HUES64 (cell line): ENCODE data around the gene CDC73.

Source experiments
- H3K27ac ChIP-seq: 2 replicates; pipeline ENCODE4 v1.7.0; 2013; ENCODE audit warnings: low read depth, low read length, inconsistent platforms
- H3K27me3 ChIP-seq: 2 replicates; pipeline ENCODE4 v1.6.1; 2013; ENCODE audit warnings: mild to moderate bottlenecking, low read length; ENCODE audit not compliant: insufficient read depth
- H3K36me3 ChIP-seq: 2 replicates; pipeline ENCODE4 v1.6.1; 2013; ENCODE audit warnings: mild to moderate bottlenecking, low read length; ENCODE audit not compliant: insufficient read depth
- H3K4me1 ChIP-seq: 2 replicates; pipeline ENCODE4 v1.6.1; 2013; ENCODE audit warnings: mild to moderate bottlenecking, low read length, moderate library complexity; ENCODE audit not compliant: insufficient read depth
- H3K4me3 ChIP-seq: 2 replicates; pipeline ENCODE4 v1.5.1; 2013; ENCODE audit warnings: mild to moderate bottlenecking, low read length, moderate library complexity
- H3K9ac ChIP-seq: 2 replicates; pipeline ENCODE4 v1.6.1; 2013; ENCODE audit warnings: mild to moderate bottlenecking, low read depth, low read length
- H3K9me3 ChIP-seq: 2 replicates; pipeline ENCODE4 v1.6.1; 2013; ENCODE audit warnings: low read depth, low read length; ENCODE audit not compliant: insufficient read depth
- WGBS: fragments of 150-250, 120-280 bp; methylation state at CpG from one replicate; pipeline ENCODE4 v1.1.7; 2013; ENCODE audit warnings: missing lambda C conversion rate; 5-methylcytosine and 5-hydroxymethylcytosine counted together

Gene CDC73

DNA sequence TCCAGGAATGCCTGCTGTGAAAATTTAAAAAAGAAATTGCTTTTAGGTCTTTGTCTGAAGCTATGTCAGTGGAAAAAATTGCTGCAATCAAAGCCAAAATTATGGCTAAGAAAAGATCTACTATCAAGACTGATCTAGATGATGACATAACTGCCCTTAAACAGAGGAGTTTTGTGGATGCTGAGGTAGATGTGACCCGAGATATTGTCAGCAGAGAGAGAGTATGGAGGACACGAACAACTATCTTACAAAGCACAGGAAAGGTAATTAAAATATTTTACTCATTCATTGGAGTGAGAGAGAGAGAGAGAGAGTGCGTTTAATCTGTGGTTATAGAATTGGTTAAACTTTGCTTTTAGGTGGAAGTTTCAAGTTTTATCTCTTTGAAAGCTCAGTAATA, 20.0 kb downstream of the CDC73 start:
- Histone ChIP-seq H3K36me3 (peaks cover 94% of the 10 kb centered on the region), H3K4me3 (no peak overlapping the region), H3K9me3 (no peaks in the 10 kb centered on the region), H3K4me1 (peaks cover 6% of the 10 kb centered on the region; the same call in 1 of the 2 replicates), H3K9ac (no peak overlapping the region), H3K27me3 (no peaks in the 10 kb centered on the region), H3K27ac (no peak overlapping the region)
- WGBS, result 89% methylated on average over 1 of the region's 3 CpGs

DNA sequence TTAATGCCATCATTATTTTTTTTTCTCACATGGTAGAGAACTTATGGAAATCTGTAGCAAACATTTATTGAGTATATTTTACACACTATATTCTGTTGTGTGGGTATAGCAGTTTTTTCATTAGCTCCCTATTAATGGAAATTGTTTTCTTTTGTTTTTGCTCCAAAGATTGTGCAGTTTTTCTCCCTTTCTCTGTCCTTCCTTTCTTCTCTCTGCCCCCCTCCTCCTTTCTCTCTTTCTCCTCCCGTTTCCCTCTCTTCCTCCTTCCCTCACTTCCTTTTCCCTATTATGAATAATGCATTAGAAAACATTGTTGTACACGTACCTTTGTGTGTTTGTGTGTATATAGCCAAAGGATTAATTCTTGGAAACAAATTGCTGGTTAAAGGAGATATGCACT, 20.6 kb downstream of the CDC73 start:
- WGBS, result 92% methylated on average over 2 of the region's 2 CpGs
- Histone ChIP-seq H3K27ac (no peak overlapping the region), H3K4me1 (peaks cover 6% of the 10 kb centered on the region; the same call in 1 of the 2 replicates), H3K9ac (no peak overlapping the region), H3K27me3 (no peaks in the 10 kb centered on the region), H3K4me3 (no peak overlapping the region), H3K9me3 (no peaks in the 10 kb centered on the region), H3K36me3 (peaks cover 94% of the 10 kb centered on the region)

DNA sequence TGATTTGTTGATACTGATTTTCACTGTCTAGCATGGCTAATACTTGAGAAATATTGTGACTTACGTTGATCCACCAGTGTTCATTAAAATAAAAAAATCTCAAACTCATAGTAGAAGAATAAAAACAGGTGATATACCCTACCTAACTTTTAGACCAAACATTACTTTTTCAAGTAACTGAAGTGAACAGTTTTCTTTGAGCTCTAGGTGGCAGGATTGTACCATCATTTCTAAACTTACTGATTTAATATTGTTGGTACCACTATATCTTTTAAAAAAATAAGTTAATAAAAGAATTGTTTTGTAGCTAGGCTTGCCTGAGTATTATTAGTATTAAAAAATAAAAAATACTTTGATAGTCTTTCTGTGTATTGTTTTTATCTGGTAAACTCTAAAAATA, 21.5 kb downstream of the CDC73 start:
- H3K27ac ChIP-seq, result no peak overlapping the region
- no peak overlapping the region for H3K4me3 ChIP-seq
- peaks cover 94% of the 10 kb centered on the region for H3K36me3 ChIP-seq
- no CpG with 5 or more reads among the region's 1 CpG for WGBS
- H3K9ac ChIP-seq, result no peak overlapping the region
- peaks cover 6% of the 10 kb centered on the region; the same call in 1 of the 2 replicates for H3K4me1 ChIP-seq
- no peaks in the 10 kb centered on the region for H3K27me3 ChIP-seq
- no peaks in the 10 kb centered on the region for H3K9me3 ChIP-seq

DNA sequence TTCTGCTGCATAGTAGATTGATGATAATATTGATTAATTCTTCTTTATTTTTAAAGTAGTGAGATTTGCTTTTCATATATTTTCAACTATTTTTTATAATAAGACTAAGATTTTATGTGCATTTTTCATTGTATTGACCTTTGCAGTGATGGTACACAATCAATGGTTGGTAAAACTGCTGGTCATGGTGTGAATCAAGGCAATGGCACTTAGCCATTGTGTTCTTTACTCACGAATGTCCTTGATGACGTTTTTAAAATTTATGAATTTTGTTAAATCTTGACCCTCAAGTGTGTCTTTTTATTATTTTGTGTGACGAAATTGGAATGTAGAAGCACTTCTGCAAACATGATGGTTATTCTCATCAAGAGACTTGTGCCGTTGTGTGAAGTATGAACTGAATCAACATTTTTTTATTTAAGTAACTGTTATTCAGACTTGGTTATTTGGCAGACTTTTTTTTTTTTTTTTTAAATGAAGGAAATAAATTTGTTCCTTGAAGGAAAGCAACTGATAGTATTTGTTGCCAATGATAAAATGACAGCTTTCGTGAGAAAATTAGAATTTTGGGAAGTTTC, 22.6 kb downstream of the CDC73 start:
- Histone ChIP-seq H3K27ac (no peak overlapping the region), H3K36me3 (peaks cover 95% of the 10 kb centered on the region), H3K9ac (no peak overlapping the region), H3K4me1 (peaks cover 6% of the 10 kb centered on the region; the same call in 1 of the 2 replicates), H3K4me3 (no peak overlapping the region), H3K27me3 (no peaks in the 10 kb centered on the region), H3K9me3 (no peaks in the 10 kb centered on the region)
- WGBS, result 97% methylated on average over 5 of the region's 5 CpGs

DNA sequence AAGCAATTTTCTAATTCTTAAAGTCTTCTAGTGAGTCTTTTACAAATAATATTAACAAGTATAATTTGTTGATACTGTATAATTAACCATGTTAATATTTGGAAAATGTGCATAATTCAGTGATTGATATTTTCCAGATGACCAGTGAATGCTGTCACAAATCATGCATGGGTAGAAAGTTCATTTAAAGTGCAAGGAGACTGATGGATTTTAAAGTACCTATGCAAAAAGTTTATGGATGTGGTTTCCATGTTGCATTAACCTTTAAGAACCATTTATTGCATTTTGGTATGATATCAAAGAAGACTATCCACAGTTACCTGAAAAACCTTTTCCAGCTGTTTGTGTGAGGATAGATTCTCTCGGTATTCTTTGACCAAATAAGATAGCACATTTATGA, 23.2 kb downstream of the CDC73 start:
- Histone ChIP-seq H3K4me1 (peaks cover 5% of the 10 kb centered on the region; the same call in 1 of the 2 replicates), H3K36me3 (peaks cover 95% of the 10 kb centered on the region), H3K27ac (no peak overlapping the region), H3K27me3 (no peaks in the 10 kb centered on the region), H3K4me3 (no peak overlapping the region), H3K9me3 (no peaks in the 10 kb centered on the region), H3K9ac (no peak overlapping the region)
- no CpG with 5 or more reads among the region's 1 CpG for WGBS

DNA sequence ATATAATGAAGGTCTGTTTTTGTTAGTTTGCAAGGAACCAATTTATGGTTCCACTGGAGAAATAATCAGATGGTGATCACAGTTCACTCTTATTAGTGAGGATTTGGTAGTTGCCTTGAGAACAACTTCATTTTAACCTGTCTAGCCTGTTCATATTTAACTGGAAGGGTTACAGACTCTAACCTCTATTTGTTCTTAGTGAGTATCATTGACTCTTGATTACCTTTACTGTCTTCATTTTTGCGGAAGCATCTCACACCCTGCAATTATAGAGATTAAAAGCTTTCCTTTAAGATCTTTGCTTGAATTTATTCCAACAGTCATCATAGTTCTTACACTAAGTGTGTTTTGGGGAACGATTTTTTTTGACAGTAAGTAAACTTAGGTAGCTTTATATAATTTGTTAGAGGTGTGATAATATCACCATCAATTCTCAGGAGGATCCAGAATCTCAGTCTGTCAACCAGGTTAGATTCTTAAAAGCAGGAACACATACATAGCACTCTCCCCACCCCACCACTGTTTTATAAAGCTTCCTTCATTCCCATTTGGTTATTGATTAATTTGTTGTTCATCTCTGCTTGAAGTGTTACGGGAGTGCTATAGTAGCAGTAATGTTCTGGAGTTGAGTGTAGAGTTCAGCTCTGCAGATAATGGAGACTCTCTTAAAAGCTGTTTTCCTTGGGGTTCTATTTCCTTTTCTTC, 34.4 kb downstream of the CDC73 start:
- Histone ChIP-seq H3K4me3 (no peak overlapping the region), H3K4me1 (no peaks in the 10 kb centered on the region), H3K36me3 (peaks cover 58% of the 10 kb centered on the region), H3K27me3 (no peaks in the 10 kb centered on the region), H3K9me3 (no peaks in the 10 kb centered on the region), H3K27ac (no peak overlapping the region), H3K9ac (no peak overlapping the region)
- 96% methylated on average over 3 of the region's 3 CpGs for WGBS

DNA sequence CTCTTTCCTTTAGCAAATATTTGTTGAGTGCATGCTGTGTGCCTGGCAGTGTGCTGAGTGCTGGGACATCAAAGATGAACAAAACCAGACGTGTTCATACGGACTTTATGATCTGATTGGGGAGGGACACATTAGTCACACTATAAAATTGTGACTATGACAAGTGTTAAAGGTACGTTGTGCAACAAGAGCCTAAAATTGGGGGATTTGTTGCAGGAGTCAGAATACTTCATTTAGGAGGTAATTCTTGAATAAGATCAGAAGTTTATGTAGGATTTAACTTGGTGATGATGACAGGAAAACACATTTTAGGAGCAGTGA, 35.0 kb downstream of the CDC73 start:
- Histone ChIP-seq H3K9me3 (no peaks in the 10 kb centered on the region), H3K27ac (no peak overlapping the region), H3K4me1 (no peaks in the 10 kb centered on the region), H3K27me3 (no peaks in the 10 kb centered on the region), H3K4me3 (no peak overlapping the region), H3K36me3 (peaks cover 53% of the 10 kb centered on the region), H3K9ac (no peak overlapping the region)
- WGBS, result 95% methylated on average over 3 of the region's 3 CpGs

DNA sequence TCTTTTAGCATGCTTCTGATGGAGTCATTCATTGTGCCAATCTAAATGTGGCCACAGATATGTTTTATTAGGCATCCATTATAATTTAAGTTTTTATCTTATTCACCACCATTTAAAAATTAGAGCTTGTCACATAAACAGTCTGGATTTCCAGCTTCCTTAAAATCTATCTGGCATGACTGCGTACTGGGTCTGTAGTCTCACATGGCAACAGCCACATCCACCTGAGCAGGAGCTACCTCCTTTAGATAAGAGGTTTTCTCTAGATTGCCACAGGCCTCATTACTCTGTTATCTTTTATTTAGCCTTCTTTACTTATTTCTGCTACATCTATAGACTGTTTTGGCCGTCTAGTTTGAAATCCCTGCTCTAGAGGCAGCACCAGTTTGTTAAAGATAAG, 35.5 kb downstream of the CDC73 start:
- H3K9me3 ChIP-seq, result no peaks in the 10 kb centered on the region
- no peaks in the 10 kb centered on the region for H3K4me1 ChIP-seq
- H3K27me3 ChIP-seq, result no peaks in the 10 kb centered on the region
- WGBS, result 92% methylated on average over 2 of the region's 2 CpGs
- H3K4me3 ChIP-seq, result no peak overlapping the region
- no peak overlapping the region for H3K9ac ChIP-seq
- H3K36me3 ChIP-seq, result peaks cover 48% of the 10 kb centered on the region
- H3K27ac ChIP-seq, result no peak overlapping the region

DNA sequence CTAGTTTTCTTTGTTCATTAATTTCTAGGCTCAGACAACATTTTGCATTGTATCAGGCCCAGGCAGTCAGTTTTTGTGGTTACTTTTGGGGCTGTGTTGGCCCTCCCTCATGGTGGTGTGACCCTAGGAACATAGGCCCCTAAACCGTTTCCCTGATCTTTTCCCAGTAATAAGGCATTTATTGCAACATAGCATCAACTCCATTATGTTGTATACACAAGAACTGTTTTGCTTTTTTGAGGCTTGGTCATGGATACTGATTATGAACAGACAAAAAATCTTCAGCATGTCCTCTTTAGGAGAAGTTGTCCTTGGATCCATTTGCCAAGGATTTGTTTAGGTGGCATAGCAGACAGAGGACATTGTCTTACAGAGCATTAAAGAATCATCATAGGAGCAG, 54.3 kb downstream of the CDC73 start:
- Histone ChIP-seq H3K4me3 (no peak overlapping the region), H3K27me3 (no peaks in the 10 kb centered on the region), H3K4me1 (0 out of 2 replicates have a peak, but pooled peaks cover 7% of the 10 kb centered on the region), H3K36me3 (no peaks in the 10 kb centered on the region), H3K9ac (no peak overlapping the region), H3K9me3 (no peaks in the 10 kb centered on the region), H3K27ac (no peak overlapping the region)
- WGBS, result 85% methylated on average over 1 of the region's 1 CpG

DNA sequence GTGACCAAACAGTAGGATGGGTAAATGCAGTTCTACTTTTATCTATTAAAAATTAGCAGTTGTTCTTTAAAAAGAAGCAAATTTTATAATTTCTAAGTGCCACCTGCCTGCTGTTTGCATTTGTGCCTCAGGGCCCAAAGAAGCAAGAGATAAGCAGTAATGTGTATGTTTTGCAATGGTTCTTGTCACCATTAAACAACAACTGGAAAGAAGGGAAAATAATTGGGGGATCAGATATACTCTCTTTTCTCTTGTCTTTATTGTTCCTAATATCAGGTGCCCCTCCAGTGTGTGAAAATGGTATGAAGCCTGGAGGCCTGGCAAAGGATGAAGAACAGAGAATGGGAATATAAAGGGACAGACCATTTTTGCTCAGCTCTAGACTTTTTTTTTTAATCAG, 55.0 kb downstream of the CDC73 start:
- Histone ChIP-seq H3K4me3 (no peak overlapping the region), H3K27ac (no peak overlapping the region), H3K9ac (no peak overlapping the region), H3K36me3 (no peaks in the 10 kb centered on the region), H3K27me3 (no peaks in the 10 kb centered on the region), H3K4me1 (0 out of 2 replicates have a peak, but pooled peaks cover 7% of the 10 kb centered on the region), H3K9me3 (no peaks in the 10 kb centered on the region)

DNA sequence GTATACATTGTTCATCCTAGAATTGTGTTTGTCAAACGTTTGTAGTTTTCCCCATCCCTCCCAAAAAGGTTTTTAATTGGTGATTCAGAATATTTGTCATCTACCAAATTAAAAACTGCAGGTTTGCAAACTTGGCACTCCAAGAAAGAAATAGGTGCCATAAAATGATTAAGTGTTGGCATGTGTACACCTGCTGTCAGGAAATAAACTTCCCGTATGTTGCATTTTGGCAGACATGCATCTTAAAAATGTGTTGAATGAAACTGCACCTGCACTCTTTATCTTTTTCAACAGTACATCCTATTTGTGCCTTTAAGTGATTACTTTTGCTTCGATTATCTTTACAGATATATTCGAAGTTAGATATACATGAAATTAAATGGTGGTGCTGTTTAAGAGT, 57.3 kb downstream of the CDC73 start:
- H3K27me3 ChIP-seq, result no peaks in the 10 kb centered on the region
- no peaks in the 10 kb centered on the region for H3K9me3 ChIP-seq
- H3K4me1 ChIP-seq, result no peaks in the 10 kb centered on the region; the same call in 1 of the 2 replicates
- WGBS, result 96% methylated on average over 3 of the region's 4 CpGs
- H3K4me3 ChIP-seq, result no peak overlapping the region
- no peaks in the 10 kb centered on the region for H3K36me3 ChIP-seq
- H3K27ac ChIP-seq, result no peak overlapping the region
- no peak overlapping the region for H3K9ac ChIP-seq

DNA sequence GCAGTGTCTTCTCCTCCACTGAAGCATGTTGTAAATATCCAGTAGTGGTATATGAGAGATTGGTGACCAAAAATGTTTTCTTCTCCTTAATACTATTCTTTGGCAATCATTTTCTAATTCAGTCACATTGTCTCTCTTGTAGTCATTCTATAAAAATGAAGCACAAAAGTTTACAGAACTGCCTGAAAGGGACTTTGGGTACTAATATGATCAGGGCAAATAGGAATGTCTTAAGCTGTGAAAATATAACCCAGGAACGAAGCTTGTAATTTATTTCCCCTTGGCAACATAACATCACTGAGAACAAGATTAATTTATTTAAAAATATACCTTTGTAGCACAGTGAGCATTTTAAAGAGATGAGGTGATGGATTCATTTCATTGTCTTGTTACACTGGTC, 59.7 kb downstream of the CDC73 start:
- H3K27me3 ChIP-seq, result no peaks in the 10 kb centered on the region
- H3K4me3 ChIP-seq, result no peak overlapping the region
- no peak overlapping the region for H3K9ac ChIP-seq
- H3K9me3 ChIP-seq, result no peaks in the 10 kb centered on the region
- WGBS, result no CpG with 5 or more reads among the region's 1 CpG
- no peak overlapping the region for H3K27ac ChIP-seq
- H3K36me3 ChIP-seq, result no peaks in the 10 kb centered on the region
- H3K4me1 ChIP-seq, result peaks cover 11% of the 10 kb centered on the region
